GM21825 (cell line): ENCODE data around the gene IFNE.
"Not testable (repeated sequence)": the region's sequence is repeated elsewhere in the genome, so short reads cannot be mapped to it uniquely, and the experiment has no call there.

Experiments used
- ATAC-seq: cut with Tn5 transposase; IDR thresholded peaks from one replicate; pipeline ENCODE4 v1.9.1; 2021; ENCODE audit warnings: mild to moderate bottlenecking, moderate library complexity; ENCODE audit not compliant: unreplicated experiment

The IFNE gene

GRCh38 chr9:21499912-21500311 lies 17.8 kb upstream of the IFNE start:
- no peak for ATAC-seq

DNA sequence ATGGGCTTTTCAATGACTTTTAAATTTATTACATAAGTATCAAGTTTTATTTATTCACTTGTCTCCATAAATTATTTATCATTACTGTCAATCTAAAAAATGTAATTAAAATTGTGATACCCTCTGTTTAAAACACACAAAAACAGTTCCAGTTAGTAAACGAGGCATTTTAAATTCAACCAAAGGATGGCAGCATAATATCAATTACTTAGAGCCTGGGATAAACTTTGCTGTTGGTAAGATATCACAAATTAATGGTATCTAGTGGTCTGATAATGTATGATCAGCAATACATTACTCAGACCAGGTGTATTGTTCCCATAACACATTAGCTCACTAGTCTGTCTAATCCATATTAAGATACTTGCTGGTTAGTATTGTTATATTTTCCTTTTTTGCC lies 9.6 kb upstream of the IFNE start:
- ATAC-seq = no peak

- ATAC-seq = no peak
Observed at GRCh38 chr9:21481470-21482056, 550 bp downstream of the IFNE start.

GRCh38 chr9:21479152-21479702 lies 2.9 kb downstream of the IFNE start:
- no peak for ATAC-seq

DNA sequence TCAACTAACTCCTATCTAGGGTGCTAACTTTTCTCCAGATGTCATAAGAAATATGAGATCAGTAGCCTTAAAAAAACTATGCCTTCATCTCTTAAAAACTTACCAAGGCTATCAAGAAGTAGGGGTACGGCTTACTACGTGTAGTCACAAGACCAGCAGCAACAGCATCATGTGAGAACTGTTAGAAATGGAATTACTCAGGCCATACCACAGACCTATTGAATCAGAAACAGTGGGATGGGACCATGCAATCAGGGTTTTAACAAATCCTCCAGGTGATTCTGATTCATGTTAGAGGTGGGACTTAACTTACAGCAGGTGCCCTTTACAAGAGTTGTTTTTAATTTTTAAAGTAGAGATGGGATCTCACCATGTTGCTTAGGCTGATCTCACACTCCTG lies 4.6 kb downstream of the IFNE start:
- no peak for ATAC-seq

DNA sequence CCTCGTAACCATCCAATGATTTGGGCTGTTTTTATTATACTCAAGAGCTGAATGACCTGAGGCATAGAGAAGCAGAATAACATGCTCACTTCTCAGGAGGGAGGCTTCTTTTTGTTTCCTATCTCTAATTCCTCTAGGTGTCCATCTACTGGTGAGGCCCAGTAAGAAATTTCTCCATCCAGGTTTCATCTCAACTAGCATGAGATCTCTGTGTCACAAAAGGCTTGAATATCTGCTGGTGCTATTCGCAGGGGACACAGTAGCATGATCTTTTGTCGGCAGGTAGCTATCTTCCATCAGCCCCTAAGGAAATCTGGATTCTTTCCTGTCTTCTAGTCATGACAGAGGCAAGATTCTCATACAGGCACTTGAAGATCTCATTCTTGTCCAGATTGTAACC lies 8.9 kb downstream of the IFNE start:
- no peak for ATAC-seq

GRCh38 chr9:21470126-21470525 lies 12.0 kb downstream of the IFNE start:
- no peak for ATAC-seq

- ATAC-seq = no peak
Observed at GRCh38 chr9:21465859-21466518, 16.1 kb downstream of the IFNE start.

- no peak for ATAC-seq
Observed at GRCh38 chr9:21465138-21465537, 17.0 kb downstream of the IFNE start.

DNA sequence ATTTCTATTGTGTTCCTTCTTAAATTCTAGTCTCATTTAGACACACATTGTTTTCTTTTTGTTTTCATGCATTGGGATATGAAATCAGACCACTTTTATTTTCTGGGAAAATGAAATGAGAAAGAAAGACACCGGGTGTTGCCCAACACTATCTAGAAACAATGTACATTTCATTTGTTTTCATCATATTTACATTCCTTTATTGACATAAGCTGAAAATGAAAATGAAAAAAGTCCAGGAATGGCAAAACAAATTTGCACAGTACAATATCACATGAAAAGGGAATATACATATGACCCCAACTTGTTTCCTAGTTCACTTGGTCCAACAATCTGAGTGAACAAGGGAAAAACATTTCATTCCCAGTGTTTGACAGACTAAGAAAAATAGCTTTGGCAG lies 20.7 kb downstream of the IFNE start:
- no peak for ATAC-seq

GRCh38 chr9:21455320-21455719 lies 26.8 kb downstream of the IFNE start:
- peak; percentile 90 for ATAC-seq

DNA sequence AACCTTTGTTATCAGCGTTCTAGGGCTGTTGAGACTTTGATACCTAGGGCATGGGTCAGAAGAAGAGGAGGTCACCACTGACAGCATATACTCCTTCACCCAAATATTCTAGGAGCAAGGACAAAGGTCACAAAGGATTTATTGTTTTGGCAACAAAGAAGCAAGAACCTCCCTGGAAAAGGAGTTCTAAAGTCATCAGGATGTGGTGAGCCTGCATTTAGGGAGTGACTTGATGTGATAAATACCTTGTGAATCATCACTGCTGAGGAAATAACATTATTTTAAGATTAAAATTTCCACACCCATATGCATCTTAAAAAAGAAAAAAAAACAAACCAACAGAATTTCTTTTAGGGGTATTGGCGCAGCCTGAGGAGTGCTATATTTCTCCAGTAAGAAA lies 28.0 kb downstream of the IFNE start:
- no peak for ATAC-seq

DNA sequence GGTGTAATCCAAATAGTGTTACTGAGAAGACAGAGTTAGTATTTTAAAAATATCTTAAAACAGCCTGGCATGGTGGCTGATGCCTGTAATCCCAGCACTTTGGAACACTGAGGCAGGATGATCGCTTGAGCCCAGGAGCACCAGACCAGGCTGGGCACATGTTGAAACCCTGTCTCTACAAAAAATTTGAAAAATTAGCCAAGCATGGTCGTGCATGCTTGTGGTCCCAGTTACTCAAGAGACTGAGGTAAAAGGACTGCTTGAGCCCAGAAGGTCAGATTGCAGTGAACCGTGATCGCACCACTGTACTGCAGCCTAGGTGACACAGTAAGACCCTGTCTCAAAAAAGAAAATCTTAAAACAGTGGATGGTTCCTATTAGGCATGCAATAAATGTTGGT lies 29.4 kb downstream of the IFNE start:
- ATAC-seq = no peak

- ATAC-seq = no peak
Observed at GRCh38 chr9:21450733-21451394, 31.2 kb downstream of the IFNE start.

GRCh38 chr9:21449312-21449711 lies 32.8 kb downstream of the IFNE start:
- not testable (repeated sequence) for ATAC-seq

GRCh38 chr9:21443849-21444625 lies 38.1 kb downstream of the IFNE start:
- peak; percentile 93 for ATAC-seq

DNA sequence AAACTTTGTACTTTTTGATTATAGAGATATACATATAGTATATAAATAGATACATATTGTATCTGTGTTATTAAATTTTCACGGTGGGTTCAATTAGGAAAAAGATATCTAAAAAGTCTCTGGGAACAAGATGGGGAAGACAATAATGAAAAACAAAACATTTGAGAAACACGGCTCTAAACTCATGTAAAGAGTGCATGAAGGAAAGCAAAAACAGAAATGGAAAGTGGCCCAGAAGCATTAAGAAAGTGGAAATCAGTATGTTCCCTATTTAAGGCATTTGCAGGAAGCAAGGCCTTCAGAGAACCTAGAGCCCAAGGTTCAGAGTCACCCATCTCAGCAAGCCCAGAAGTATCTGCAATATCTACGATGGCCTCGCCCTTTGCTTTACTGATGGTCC lies 42.0 kb downstream of the IFNE start, which contains the start of gene IFNA1:
IFNA1 (plus strand) TSS at position 301 of the 400 bp plus-strand sequence; CDS start at position 370, 69 bp downstream.
- ATAC-seq = no peak

- not testable (repeated sequence) for ATAC-seq
Observed at GRCh38 chr9:21435015-21435383, 47.1 kb downstream of the IFNE start.

- no peak for ATAC-seq
Observed at GRCh38 chr9:21434202-21435014, 47.7 kb downstream of the IFNE start.

- ATAC-seq = peak; percentile 74
Observed at GRCh38 chr9:21432672-21433425, 49.3 kb downstream of the IFNE start.
